GM10847 (cell line): Measurements from ENCODE around the gene PDSS2.

Experiments used
- POLR2A ChIP-seq: IDR thresholded peaks from 2 replicates; pipeline ENCODE4 v1.6.1; 2011; ENCODE audit not compliant: insufficient read length; ENCODE audit errors: extremely low read depth

PDSS2 gene

GRCh38 chr6:107156617-107157016 lies 302.7 kb downstream of the PDSS2 start:
- TF ChIP-seq POLR2A: no peak

- TF ChIP-seq POLR2A: no peak
Observed at GRCh38 chr6:107154801-107155160, 304.6 kb downstream of the PDSS2 start.

- TF ChIP-seq POLR2A: no peak
Observed at GRCh38 chr6:107154131-107154800, 305.1 kb downstream of the PDSS2 start.

GRCh38 chr6:107152638-107153430 lies 306.5 kb downstream of the PDSS2 start:
- TF ChIP-seq POLR2A: no peak

- TF ChIP-seq POLR2A: no peak
Observed at GRCh38 chr6:107144666-107145065, 314.7 kb downstream of the PDSS2 start.

GRCh38 chr6:107144014-107144413 lies 315.4 kb downstream of the PDSS2 start:
- TF ChIP-seq POLR2A: no peak

GRCh38 chr6:107140581-107140980 lies 318.8 kb downstream of the PDSS2 start:
- no peak for TF ChIP-seq POLR2A

- no peak for TF ChIP-seq POLR2A
Observed at GRCh38 chr6:107132330-107132954, 326.9 kb downstream of the PDSS2 start.

- no peak for TF ChIP-seq POLR2A
Observed at GRCh38 chr6:107129370-107129925, 329.9 kb downstream of the PDSS2 start.

- no peak for TF ChIP-seq POLR2A
Observed at GRCh38 chr6:107128577-107128976, 330.8 kb downstream of the PDSS2 start.

GRCh38 chr6:107128175-107128574 lies 331.2 kb downstream of the PDSS2 start:
- no peak for TF ChIP-seq POLR2A

GRCh38 chr6:107125771-107126170 lies 333.6 kb downstream of the PDSS2 start:
- no peak for TF ChIP-seq POLR2A

- no peak for TF ChIP-seq POLR2A
Observed at GRCh38 chr6:107124934-107125348, 334.4 kb downstream of the PDSS2 start.

GRCh38 chr6:107123501-107123900 lies 335.9 kb downstream of the PDSS2 start:
- no peak for TF ChIP-seq POLR2A

- no peak for TF ChIP-seq POLR2A
Observed at GRCh38 chr6:107122748-107123147, 336.6 kb downstream of the PDSS2 start.
